Endothelial cell of hepatic sinusoid (primary cell): Measurements from ENCODE around the gene FAAP20.

Experiments used
- in situ Hi-C: cut with HindIII; loops from 2 replicates; pipeline ENCODE4 v1.10.0; 2017; ENCODE audit warnings: low sequenced_read_pairs

FAAP20 gene, protein sequence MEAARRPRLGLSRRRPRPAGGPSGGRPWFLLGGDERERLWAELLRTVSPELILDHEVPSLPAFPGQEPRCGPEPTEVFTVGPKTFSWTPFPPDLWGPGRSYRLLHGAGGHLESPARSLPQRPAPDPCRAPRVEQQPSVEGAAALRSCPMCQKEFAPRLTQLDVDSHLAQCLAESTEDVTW

DNA sequence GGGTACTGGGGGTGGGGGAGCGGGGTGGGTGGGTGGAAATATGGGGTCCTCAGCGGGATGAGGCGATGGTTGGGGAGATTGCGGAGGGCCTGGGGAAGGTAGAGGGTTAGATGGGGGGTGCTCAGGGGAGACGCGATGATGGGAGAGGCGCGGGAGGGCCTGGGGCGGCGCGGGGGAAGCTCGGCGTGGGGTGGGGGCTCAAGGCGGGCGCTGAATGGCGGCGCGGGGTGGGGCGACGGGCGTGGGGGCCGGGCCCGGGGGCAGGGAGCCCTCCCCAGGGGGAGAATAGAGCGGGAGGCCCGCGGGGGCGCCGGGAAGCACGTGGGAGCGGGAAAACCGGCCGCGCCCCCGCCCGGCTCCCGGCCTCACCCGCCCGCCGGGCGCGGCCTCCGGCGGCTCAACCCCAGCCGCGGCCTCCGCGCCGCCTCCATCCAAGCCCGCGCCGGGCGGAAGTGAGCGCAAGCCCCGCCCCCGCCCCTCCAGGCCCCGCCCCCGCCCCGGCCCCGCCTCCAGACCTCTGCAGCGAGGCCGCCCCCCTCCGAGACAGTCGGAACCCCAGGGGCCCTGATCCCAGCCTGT, at the start of gene FAAP20:
FAAP20 (minus strand) TSS at position 454 of the 579 bp plus-strand sequence; CDS start at position 431, 23 bp downstream.
- in situ Hi-C loops: loop anchor here (10.0 kb wide), 2 partner anchors 160 to 320 kb away; no protein-coding TSS in a partner anchor

DNA sequence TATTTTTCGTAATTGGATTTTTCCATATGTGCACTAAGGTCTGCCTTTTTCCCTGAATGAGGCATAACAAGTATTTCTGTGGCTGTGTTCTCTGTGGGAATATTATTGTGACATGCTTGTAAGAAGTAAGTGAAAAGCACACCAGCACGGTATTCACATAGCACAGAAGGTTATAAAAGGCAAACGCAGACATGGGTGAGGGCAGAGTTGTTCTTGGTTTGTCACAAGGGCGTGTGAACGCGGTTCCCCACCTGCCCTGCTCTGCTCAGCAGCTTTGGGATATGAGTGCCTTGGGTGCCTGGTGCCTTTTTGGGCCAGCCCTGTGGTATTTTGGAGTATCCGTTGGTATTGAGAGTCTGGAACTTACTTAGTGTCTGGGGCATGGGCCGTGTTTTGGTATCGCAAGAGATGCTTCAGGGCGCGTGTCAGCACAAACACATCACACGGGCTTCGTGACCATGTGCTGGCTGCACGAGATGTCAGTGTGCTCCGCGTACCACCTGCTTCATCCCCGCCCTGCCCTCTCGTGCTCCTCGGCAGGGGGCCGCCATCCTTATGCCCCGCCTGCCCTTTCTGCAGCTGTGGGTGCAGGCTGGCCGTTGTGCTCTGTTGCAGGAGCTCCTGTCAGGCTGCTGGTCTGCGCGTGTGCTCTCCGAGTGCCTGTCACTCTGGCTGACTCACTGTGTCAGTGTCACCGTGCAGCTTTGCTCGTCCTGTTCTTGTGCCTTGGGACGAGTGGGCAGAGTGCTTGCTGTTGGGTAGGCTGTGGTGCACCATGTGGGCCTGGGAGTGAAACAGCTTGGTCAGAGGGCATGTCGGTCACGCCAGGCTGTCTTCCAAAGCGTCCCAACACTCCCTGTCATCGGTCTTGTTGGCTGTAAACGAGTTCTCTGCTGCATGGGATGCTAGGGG, 48.5 kb upstream of the FAAP20 start:
- in situ Hi-C loops: no loop called here

DNA sequence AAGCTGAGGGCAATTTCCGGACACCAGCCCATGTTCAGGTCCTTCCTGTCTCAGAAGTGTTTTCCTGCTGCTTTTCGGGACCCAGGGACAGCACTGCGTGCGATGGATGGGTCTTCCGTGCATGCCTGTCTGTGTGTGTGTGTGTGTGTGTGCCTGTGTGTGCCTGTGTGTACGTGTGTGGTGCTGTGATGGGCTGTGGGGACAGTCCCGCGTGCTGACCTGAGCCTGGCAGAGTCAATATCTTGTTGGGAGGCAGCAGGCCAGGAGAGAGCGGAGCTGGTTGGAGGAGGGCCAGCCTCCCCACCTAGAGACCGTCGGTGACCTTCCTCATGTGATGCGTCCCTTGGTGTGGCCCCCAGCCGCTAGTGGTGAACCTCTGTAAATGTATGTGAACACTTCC, 47.2 kb upstream of the FAAP20 start:
- in situ Hi-C loops: no loop called here

DNA sequence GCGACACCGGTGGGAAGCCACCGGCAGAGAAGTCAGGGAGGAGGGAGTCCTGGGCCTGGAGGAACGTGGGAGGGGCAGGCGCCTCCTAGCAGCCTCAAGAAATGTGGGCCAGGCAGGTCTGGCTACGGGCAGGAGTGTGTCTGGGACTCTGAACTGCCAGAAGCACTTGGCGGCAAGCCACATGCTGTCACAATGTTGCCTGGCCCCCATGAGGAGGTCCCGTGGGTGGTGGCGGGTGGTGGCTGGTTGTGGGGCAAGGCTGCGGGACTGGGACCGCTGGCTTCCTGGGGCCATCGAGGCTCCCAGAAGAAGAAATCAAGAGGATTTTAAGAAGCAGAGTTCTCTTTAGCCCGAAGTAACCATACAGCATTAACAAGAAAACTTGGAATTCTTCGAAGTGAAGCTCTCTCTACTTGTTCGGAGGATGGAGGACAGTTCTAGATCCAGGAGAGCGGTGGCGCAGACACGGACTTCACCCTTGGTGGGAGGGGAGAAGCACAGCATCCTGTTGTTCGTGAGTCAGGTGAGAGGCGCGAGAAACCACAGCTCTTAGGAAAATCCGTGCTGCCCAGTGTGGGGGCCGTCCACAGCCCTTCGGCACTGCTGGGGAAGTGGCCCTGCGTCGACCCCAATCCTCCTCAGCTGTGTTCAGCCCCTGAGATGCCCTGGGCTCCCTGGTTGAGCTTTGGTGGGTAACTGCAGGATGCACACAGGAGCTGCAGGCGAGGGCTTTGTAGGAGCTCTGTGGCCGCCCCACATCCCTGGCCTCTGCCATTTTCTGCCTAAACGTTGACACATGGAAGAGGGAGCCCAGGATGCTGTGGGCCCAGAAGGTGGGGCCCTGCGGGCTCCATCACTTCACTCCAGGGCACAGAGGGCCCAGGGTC, 45.9 kb upstream of the FAAP20 start:
- in situ Hi-C loops: no loop called here

DNA sequence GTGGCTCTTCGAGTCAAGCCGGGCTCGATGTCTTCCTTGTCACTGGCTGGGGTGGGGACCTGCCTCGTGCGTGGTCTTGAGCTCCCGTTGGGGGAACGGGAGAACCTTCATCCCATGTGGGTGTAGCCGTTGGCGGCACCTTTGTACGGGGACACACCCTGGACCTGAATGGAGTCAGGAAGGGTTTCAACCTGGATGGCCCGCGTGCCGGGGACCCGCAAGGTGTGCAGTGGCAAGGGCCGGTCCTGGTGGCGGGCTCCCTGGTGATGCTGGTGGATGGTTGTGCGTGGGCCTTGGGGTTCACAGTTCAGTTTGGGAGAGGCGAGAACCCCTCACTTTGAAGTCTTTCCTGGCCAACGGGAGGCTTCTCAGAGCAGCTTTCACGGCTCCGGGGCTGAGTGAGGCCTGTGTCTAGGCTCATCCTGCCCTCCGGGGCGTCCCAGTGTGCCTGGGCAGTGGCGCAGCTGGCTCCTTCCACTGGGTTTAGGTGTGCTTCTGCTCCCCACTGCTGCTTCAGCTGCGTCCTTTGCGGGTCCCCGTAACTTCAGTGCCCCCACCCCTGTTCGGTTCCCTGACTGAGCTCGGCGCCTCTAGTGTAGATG, 44.9 kb upstream of the FAAP20 start:
- in situ Hi-C loops: no loop called here

DNA sequence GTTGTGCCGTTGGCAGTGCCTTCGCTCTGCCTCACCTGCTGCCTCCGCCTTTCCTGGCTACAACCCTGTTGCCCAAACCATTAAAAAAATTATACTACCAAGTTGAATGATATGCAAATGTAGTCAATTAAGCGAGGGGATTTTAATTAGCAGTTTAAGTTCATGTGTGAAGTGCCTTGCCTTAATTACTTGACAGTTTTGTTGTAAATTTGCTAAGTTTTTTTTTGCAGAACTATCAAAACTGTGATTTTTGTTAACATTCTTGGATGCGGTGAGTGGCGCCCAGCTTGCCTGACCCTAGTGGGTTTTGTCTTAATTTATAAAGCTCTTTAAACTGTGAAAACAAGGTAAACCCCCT, 44.4 kb upstream of the FAAP20 start:
- in situ Hi-C loops: no loop called here

DNA sequence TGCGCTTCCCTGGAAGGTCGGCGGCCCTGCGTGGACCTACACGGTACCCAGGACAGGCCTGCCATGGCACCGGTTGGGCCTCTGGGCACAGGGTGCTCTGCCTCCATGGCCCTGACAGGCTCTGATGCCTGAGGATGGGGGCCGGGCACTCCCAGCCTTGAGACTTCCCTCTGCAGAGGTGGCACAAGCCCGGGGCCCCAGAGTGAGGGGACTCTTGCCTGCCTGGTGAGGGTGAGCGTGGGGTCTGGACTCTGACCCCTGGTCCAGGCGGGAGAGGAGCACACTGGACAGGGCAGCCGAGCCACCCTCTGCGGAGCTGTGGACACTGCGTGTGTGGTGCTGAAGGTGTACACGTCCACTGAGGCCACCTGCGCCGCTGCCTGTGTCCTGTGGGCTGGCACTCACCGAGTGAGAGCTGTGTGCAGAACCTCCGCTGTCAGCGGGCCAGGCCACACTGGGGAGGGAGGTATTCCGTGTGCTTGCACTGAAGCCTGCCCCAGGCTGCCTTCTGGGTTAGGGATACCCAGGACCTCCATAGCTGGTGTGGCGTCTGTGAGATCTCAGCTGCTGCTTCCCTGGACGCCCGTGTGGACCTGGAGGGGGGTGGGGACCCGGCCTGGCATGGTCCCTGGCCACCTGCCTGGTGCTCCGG, 43.9 kb upstream of the FAAP20 start:
- in situ Hi-C loops: no loop called here

DNA sequence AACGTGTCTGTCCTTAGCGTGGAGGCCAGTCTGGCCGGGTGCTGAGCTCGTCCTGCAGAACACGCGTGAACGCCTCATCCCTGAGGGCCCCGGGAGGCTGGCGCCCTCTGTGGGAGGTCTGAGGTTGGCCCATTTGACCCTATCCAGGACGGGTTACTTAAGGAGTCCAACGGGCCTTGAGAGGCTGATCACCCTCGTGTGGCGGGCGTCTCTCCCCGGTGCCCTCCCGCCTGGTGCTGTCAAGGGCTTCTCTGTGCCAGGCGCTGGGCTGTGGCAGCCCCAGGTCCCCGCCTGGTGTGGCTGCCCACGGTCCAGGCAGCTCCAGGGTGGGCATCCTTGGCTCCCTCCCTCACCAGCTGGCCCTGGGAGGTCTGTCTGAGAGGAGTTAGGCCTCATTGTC, 43.2 kb upstream of the FAAP20 start:
- in situ Hi-C loops: no loop called here

DNA sequence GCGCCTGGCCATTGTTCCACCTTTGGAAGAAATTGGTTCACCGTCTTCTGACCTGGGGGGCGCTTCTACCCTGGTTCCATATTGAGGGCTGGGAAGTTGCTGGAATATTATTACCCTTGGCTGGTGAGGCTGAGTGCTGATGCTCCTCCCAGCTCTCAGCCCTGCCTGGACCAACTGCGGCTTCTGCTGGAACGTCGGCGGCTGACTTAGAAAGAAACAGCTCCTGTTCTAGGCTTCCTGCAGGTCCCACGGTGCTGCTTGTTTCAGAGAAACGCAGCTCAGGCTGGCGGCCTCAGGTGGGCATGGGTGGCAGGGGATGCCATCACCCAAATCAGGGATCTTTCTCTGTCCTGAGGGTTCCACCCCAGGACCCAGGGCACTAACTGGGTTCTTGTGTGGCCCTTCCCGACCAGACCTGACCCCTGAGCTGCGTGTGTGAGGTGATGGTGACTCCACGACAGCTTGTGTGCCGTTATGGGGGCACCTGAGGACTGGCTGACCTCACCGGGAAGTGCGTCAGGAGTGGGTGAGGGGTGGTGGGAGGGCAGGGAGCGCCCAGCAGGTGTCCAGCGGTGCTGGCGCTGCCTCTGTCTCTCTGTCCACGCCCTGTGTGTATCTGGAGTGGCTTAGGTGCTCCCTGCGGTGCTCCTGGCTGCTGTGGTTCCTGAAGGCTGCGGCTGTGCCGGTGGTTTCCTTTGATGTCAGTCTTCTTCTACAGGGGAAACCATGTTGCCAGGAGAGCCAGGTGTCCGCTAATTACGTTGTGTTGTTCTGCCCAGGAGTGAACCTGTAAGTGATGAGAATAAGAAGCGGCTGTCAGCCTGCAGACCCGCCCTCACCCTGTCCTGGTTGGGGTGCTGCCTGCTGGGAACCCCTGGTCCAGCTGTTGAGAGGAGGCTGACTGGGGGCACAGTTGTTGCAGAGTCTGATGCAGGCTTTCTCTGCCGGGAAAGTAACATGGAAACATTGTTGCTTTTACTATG, 42.4 kb upstream of the FAAP20 start:
- in situ Hi-C loops: no loop called here

DNA sequence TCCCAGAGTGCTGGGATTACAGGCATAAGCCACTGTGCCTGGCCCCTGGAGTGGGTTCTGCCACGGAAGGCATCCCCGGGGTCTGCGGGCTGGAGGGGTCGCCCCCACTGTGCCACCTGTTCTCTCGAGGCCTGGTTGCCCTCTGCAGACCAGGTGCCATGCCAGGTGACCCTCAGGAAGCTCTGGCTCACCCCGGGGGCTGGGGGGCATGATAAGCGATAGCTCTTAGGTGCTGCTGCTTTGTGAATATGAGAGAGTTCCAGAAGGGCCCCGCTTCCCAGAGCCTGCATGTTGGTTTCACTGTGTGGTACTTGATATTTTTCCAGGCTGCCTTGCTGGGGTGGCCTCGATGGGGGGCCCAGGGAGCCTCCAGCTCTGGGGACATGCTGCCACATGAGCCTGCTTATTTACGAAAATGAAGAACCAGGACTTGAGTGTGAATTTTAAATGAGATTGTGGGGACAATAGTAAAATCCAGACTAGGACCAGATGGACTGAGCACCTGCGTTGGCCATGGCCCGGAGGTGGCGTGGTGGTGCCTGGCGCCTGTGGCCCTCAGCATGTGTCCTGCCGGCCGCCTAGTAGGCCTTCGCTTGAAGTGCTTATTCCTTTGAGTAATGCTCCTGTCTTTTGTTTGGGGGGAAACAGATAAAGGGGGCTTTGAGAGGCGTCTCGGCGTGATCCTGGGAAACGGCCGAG, 40.9 kb upstream of the FAAP20 start:
- in situ Hi-C loops: no loop called here

DNA sequence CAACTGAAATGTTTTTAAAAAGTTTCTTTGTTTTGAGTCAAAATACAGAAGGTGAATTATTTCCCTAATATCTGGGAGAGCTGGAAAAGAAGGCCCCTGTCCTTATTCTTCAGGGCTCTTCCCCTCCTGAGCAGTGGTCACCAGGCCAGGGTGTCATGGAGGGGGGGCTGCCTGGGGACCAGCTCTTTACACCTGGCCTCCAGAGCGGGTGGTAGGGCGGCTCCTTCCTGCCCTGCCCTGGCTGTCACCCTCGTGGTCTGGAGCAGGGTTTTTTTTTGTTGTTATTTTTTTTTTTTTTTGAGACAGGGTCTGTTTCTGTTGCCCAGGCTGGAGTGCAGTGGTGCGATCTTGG, 40.2 kb upstream of the FAAP20 start:
- in situ Hi-C loops: no loop called here

DNA sequence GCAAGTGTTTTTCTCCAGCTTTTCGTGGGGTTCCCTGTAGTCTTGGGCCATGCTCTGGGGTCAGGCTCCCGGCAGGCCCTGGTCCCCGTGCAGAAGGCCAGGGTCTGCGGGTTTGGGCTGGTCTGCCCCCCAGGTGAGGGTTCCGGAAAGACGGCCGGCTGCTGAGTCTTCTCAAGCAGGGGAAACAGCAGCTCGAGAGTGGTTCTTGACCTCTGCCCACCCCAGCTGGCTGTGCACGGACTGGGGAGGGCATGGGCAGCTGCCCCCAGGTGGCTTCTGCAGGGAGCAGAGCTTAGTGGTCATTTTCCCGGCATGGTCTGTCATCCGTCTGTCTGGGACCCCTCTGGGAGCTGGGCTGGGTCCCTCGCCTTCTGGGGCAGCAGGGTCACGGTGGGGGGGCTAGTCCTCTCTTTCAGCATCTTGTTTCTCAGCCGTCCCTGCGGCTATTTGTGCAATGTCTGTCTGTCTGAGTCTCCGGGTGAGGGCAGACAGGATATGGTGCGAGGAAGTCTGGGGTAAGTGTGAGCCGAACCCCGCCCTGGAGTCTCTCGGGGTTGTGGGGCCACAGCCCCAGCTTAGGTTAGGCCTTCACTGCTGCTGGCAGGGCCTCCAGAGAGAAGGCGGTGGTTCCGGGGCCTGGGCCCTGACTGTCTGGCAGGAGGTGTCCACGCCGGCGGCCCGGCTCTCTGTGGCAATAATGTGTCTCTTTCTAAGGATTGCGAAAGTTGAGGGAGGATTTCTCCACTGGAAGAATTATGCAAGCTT, 39.6 kb upstream of the FAAP20 start:
- in situ Hi-C loops: no loop called here

DNA sequence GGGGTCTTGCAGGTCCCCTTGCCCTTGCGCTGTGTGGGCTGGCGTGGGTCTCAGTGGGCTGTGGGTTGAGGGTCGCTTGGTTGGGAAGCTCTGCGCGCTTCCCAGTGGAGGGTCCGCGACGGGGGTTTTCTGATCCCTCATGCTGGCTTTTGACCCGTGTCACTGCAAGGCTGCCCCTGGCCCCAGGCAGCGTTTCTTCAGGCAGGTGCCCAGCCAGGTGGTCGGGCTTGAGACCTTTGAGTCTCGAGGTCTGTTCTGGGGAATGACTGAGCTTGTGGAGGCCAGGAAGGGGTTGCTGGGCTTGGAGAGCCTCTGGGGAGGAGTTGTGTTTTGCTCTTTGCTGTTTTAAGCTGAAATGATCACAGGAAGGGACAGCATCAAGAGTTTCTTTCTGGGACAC, 38.9 kb upstream of the FAAP20 start:
- in situ Hi-C loops: no loop called here

DNA sequence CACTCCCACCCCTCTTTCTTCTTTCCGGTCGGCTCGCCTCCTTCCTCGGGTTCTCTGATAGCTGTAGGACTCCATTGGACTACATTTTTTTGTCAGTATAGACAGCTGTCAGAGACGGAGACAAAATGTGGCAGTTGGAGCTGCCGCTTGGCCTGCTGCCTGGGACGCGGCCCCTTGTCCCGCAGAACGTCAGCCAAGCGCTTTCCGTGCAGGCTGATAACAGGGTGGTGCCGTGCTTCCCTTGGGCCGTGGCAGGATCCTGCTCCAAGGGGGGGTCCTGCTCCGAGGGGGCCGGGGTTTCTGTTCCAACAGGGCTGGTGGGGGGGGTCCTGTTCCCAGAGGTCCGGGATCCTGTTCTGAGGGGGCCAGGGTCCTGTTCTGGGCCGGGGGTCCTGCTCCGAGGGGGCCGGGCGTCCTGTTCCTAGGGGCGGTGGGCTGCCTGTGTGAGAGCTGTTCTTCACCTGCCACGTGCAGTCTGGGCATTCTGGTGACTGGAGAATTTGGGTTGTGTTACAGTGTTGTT, 38.4 kb upstream of the FAAP20 start:
- in situ Hi-C loops: no loop called here

DNA sequence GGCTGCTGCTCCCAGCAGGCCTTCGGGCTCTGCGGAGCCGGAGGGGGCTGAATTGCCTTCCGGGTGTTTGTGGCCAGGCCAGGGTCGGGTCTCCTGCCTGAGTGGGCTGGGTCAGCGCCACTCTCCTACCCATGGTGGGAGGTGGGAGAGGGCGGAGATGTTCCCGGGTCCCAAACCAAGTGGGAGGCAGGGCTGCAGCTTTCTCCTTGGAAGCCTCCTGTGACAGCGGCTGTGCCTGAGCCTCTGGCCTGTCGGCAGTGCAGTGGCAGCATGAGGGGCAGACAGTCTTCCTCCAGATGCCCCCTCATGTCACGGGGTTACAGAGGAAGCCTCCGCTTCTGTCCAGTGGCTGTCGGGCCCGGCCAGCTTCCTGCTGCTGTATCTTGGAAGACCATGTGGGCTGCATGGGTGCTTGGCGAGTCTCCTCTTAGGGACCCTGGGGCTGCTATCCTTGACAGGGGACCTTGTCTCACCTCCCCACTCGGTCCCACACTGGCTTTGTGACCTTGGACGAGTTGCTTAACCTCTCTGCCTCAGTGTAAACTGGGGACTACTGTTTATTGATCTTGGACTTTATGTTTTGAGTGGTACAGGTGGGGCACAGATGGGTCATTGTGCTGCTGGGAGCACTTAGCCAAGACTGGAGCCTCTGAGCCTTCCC, 37.8 kb upstream of the FAAP20 start:
- in situ Hi-C loops: no loop called here

DNA sequence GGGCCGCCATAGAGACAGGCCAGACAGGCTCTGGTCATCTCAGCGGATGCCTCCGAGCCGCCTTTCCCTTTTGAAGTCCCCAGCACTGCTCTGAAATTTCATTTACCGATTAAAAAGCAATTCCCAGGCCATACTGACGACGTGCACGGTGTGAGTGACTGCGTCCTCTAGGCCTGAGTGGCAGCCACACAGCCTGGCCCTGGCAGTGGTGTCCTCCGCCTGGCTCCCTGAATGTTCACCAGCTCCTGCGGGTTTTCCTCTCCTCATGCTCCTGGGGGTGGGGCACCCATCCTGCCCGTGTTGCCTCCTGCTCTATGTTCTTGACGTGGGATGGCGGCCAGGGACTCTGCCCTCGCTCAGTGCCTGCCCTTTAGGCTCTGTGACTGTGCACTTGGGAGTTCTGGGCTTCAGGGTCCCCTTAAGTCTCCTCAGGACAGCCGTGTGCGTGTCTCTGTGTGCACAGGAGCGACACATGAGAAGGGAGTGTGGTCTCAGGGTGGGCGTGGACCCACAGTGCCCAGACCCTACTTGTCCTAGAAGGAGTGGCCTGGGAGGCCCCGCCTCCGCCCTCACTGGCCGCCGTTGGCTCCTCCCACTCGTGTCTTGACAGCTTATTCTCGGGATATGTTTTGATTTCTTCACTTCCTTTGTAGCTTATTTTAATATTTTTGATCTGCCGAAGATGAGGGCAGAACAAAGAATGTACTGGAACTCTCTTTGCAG, 37.1 kb upstream of the FAAP20 start:
- in situ Hi-C loops: no loop called here
